A549 treated with CpdA at 1 μM for 4 hours (cell line): ENCODE results near the gene SLC6A2. TPM values are rescaled to one million over a fixed set of nuclear protein-coding genes. Genes with fewer than 3 reads are reported as not detected.

Experiments
- total RNA-seq: library from RNA; stranded (reverse); fragments of 200-300 nt; extraction: Qiagen RNA extraction; gene quantifications from 5 replicates; pipeline ENCODE4 v1.2.3, GENCODE V29; 2022; ENCODE audit warnings: low read depth

Gene SLC6A2
- 0.05 TPM in 2 of 5 replicates, not detected in the others for total RNA-seq

GRCh38 chr16:55655897-55656681 lies at the start of gene SLC6A2:
SLC6A2 (plus strand) TSS chr16:55655988; CDS start chr16:55656695, 707 bp downstream.

Other genes with a start within 250 kb of the SLC6A2 start
- 9.3 to 16.3 TPM (median 11.8 TPM) in 5 replicates for gene MMP2, start 176.8 kb upstream of the SLC6A2 start, total RNA-seq
- gene LPCAT2, start 146.9 kb upstream of the SLC6A2 start, total RNA-seq, result 5.6 to 7.4 TPM (median 6.2 TPM) in 5 replicates
- not detected in 5 replicates for gene CAPNS2, start 89.3 kb upstream of the SLC6A2 start, total RNA-seq
- 29.2 to 44.5 TPM (median 35.1 TPM) in 5 replicates for gene CES1, start 177.1 kb downstream of the SLC6A2 start, total RNA-seq
- 0.03 TPM in 1 of 5 replicates, not detected in the others for gene CES5A, start 219.4 kb downstream of the SLC6A2 start, total RNA-seq